Measurements from ENCODE around the gene CACNA1S.

The CACNA1S gene

GRCh38 chr1:201095581-201095980, 16.6 kb downstream of the CACNA1S start:
- no peak for TF ChIP-seq CTCF (IDR thresholded peaks at IDR 0.05; ENCODE audit: insufficient read depth, missing control alignments)
- FAIRE-seq (no peak), DNase-seq (ENCODE audit: insufficient read length, low spot score) (no peak)

- TF ChIP-seq CTCF (IDR thresholded peaks at IDR 0.05; ENCODE audit: insufficient read depth, missing control alignments): no peak
- DNase-seq (ENCODE audit: insufficient read length, low spot score) (no peak), FAIRE-seq (no peak)
These were observed 17.4 kb downstream of the CACNA1S start for GRCh38 chr1:201094832-201095231.

GRCh38 chr1:201093962-201094361, 18.3 kb downstream of the CACNA1S start:
- DNase-seq (ENCODE audit: insufficient read length, low spot score): no peak
- no peak for TF ChIP-seq CTCF (IDR thresholded peaks at IDR 0.05; ENCODE audit: insufficient read depth, missing control alignments)
- FAIRE-seq: no peak

GRCh38 chr1:201093561-201093960, 18.7 kb downstream of the CACNA1S start:
- no peak for DNase-seq (ENCODE audit: insufficient read length, low spot score)
- FAIRE-seq: no peak
- no peak for TF ChIP-seq CTCF (IDR thresholded peaks at IDR 0.05; ENCODE audit: insufficient read depth, missing control alignments)

- TF ChIP-seq CTCF (IDR thresholded peaks at IDR 0.05; ENCODE audit: insufficient read depth, missing control alignments): no peak
- DNase-seq (ENCODE audit: insufficient read length, low spot score) (no peak), FAIRE-seq (no peak)
These were observed 19.5 kb downstream of the CACNA1S start for GRCh38 chr1:201092738-201093137.

- no peak for FAIRE-seq
- DNase-seq (ENCODE audit: insufficient read length, low spot score): no peak
- TF ChIP-seq CTCF (IDR thresholded peaks at IDR 0.05; ENCODE audit: insufficient read depth, missing control alignments): no peak
These were observed 21.0 kb downstream of the CACNA1S start for GRCh38 chr1:201091256-201091655.

- TF ChIP-seq CTCF (IDR thresholded peaks at IDR 0.05; ENCODE audit: insufficient read depth, missing control alignments): no peak
- DNase-seq (ENCODE audit: insufficient read length, low spot score): no peak
- no peak for FAIRE-seq
These were observed 21.7 kb downstream of the CACNA1S start for GRCh38 chr1:201090541-201090940.
